ENCODE results near the gene ARPIN.
"Not testable (repeated sequence)": the region's sequence is repeated elsewhere in the genome, so short reads cannot be mapped to it uniquely, and the experiment has no call there.

Gene ARPIN

DNA sequence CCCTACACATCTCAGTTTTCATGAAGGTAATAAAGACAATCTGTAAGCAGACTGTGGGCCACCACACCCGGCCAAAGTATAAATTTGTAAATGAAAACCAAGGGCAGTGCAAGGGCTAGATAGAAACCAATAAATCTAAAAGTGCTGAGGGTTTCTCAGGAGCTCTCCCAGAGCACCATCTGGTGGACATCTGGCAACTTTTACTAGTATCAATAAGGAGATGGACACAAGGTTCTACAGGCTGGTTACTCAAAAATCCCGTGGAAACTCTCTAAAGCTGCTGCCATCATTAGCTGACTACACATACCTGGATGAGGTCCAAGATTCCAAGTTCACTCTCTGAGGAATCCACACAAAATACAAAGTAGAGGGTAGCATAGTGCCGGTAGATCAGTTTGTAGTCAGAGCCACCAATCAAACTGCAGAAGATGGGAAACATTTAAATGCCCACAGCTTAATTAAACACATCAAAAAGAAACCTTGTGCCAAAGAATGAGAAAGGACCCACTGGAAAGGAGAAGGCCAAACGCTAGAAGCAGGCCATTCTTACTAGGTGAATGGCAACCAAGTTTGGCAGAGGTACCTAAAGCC lies 24.4 kb downstream of the ARPIN start:
- H4K20me1 ChIP-seq: peaks cover 0 to 4% (median 0%) of the 10 kb centered on the region in 11 experiments; a peak in 2 of 22 replicates
- TF ChIP-seq Cebpa-rat (IDR thresholded peaks at IDR 0.05): no peak
- H3K4me3 ChIP-seq: no peak overlapping the region
- peaks cover 8 to 32% (median 17%) of the 10 kb centered on the region in 10 experiments; a peak in 19 of 20 replicates for H3K4me1 ChIP-seq
- H3K36me3 ChIP-seq: peaks cover 49 to 68% (median 54%) of the 10 kb centered on the region in 11 experiments
- H3K27me3 ChIP-seq: no peaks in the 10 kb centered on the region
- peak overlapping the region in 1 of 11 experiments; percentile 19; a peak in 1 of 22 replicates for H3K9ac ChIP-seq
- H3K9me3 ChIP-seq (replicated peaks in 1 of 11): no peaks in the 10 kb centered on the region
- no peak overlapping the region for H3K4me2 ChIP-seq
- no peak overlapping the region for H3K27ac ChIP-seq

DNA sequence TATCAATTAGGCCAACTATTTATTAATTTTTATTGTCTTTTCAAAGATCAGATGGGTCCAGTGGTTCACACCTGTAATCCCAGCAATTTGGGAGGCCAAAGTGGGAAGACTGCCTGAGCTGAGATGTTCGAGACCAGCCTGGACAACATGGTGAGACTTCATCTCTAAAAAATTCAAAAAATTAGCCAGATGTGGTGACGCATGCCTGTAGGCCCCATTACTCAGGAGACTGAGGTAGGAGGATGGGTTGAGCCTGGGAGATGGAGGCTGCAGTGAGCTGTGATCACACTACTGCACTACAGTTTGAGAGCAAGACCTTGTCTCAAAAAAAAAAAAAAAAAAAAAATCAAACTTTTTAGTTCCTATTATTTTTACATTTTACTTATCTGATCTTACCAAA lies 27.1 kb downstream of the ARPIN start:
- Histone ChIP-seq H4K20me1 (peaks cover 0 to 2% (median 0%) of the 10 kb centered on the region in 11 experiments; a peak in 1 of 22 replicates), H3K27me3 (no peaks in the 10 kb centered on the region), H3K4me1 (peaks cover 0 to 7% (median 0%) of the 10 kb centered on the region in 10 experiments; a peak in 6 of 20 replicates), H3K4me2 (no peak overlapping the region), H3K9me3 (replicated peaks in 1 of 11) (no peaks in the 10 kb centered on the region), H3K36me3 (peaks cover 60 to 95% (median 74%) of the 10 kb centered on the region in 11 experiments), H3K4me3 (no peak overlapping the region), H3K9ac (no peak overlapping the region), H3K27ac (no peak overlapping the region)
- no peak for TF ChIP-seq Cebpa-rat (IDR thresholded peaks at IDR 0.05)

DNA sequence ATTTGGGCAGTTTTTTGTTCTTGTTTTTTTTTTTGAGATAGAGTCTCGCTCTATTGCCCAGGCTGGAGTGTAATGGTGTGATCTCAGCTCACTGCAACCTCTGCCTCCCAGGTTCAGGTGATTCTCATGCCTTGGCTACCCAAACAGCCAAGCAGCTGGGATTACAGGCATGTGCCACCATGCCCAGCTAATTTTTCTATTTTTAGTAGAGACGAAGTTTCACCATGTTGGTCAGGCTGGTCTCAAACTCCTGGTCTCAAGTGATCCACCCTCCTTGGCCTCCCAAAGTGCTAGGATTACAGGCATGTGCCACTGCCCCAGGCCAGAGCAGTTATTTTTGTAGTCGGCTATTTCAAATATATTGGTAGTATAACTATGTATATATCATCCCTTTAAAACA lies 27.6 kb downstream of the ARPIN start:
- not testable (repeated sequence) for H3K9me3 ChIP-seq (replicated peaks in 1 of 11); H3K4me1 ChIP-seq; H3K4me3 ChIP-seq; H4K20me1 ChIP-seq; H3K27ac ChIP-seq; H3K27me3 ChIP-seq; H3K4me2 ChIP-seq; H3K9ac ChIP-seq
- H3K36me3 ChIP-seq: peaks cover 60 to 99% (median 74%) of the 10 kb centered on the region in 11 experiments

DNA sequence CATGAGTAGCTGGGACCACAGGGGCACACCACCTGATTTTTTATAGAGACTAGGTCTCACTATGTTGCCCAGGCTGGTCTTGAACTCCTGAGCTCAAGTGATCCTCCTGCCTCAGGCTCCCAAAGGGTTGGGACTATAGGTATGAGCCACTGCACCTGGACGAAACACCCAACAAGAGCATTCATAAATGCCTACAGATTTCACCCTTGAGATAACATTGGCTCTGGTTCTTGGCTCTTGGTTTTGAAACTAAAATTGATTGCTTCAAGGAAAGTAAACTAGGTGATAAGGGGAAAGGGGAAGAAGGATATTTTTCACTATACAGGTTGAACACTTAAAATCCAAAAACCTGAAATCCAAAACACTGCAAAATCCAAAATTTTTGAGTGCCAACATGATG lies 29.2 kb downstream of the ARPIN start:
- H3K9me3 ChIP-seq (replicated peaks in 1 of 11): no peaks in the 10 kb centered on the region
- no peaks in the 10 kb centered on the region for H4K20me1 ChIP-seq
- H3K36me3 ChIP-seq: peaks cover 60 to 100% (median 79%) of the 10 kb centered on the region in 11 experiments
- TF ChIP-seq Cebpa-rat (IDR thresholded peaks at IDR 0.05): no peak
- no peaks in the 10 kb centered on the region for H3K27me3 ChIP-seq
- H3K4me1 ChIP-seq: no peaks in the 10 kb centered on the region
- H3K27ac ChIP-seq: no peak overlapping the region
- no peak overlapping the region for H3K4me2 ChIP-seq
- H3K4me3 ChIP-seq: no peak overlapping the region
- H3K9ac ChIP-seq: no peak overlapping the region

DNA sequence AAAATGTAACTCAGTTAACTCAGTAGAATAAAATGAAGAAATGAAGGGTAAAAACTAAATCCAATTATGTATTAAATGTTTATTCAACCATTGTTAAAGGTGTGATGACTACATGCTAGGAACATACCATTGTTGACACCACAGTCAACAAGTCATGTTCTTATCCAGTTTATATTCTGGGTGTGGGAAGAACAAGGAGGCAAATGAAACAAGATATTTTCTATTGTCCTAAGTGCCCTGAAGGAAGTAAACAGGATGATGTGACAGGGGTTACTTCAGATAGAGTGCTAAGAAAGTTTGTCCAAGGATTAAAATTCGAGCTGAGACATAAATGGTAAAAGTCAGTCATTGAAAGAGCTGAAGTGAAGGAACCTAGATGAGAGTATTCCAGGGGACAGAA lies 32.0 kb downstream of the ARPIN start:
- no peak overlapping the region for H3K27ac ChIP-seq
- H3K4me1 ChIP-seq: peaks cover 0 to 24% (median 5%) of the 10 kb centered on the region in 10 experiments; a peak in 9 of 20 replicates
- H4K20me1 ChIP-seq: 0 out of 22 replicates have a peak, but pooled peaks cover 0 to 4% (median 0%) of the 10 kb centered on the region in 11 experiments
- no peak for TF ChIP-seq Cebpa-rat (IDR thresholded peaks at IDR 0.05)
- H3K27me3 ChIP-seq: no peaks in the 10 kb centered on the region
- H3K9me3 ChIP-seq (replicated peaks in 1 of 11): no peaks in the 10 kb centered on the region
- no peak overlapping the region for H3K9ac ChIP-seq
- no peak overlapping the region for H3K4me2 ChIP-seq
- no peak overlapping the region for H3K4me3 ChIP-seq
- H3K36me3 ChIP-seq: peaks cover 38 to 98% (median 70%) of the 10 kb centered on the region in 11 experiments

DNA sequence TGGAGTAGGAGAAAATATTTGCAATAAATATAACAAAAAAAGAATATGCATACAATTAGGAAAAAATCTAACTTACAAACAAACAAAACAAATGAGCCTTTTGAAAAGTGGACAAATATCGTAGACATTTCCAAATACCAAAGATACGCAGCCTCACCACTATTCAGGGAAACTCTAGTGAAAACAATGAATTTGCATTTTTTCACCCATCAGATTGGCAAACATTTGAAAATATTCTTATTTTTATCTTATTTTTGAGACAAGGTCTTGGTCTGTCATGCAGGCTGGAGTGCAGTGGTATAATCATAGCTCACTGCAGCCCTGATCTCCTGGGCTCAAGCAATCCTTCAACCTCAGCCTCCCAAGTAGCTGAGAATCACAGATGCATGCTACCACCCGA lies 34.4 kb downstream of the ARPIN start:
- Histone ChIP-seq H3K27me3 (no peaks in the 10 kb centered on the region), H3K4me2 (no peak overlapping the region), H4K20me1 (0 out of 22 replicates have a peak, but pooled peaks cover 0 to 4% (median 0%) of the 10 kb centered on the region in 11 experiments), H3K9me3 (replicated peaks in 1 of 11) (no peaks in the 10 kb centered on the region), H3K27ac (no peak overlapping the region), H3K4me1 (peaks cover 0 to 31% (median 5%) of the 10 kb centered on the region in 10 experiments; a peak in 10 of 20 replicates), H3K4me3 (no peak overlapping the region), H3K9ac (no peak overlapping the region), H3K36me3 (peaks cover 20 to 90% (median 53%) of the 10 kb centered on the region in 11 experiments; a peak in 21 of 22 replicates)
- TF ChIP-seq Cebpa-rat (IDR thresholded peaks at IDR 0.05): no peak

DNA sequence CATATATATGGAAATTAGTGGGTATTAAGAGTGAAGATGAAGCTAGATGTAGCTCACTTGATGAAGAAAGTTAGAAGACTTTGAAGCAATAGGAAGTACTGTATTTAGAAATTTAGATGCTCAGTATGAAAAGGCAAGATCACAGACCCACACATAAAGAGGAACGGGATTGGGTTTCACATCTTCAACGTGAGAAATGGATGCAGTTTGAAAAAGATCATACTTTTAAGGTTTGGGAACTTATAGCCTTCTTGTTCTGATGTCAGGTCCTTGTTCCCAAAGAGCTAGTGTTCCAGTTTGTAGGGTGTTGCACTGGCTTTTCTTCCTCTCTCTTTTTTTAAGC lies 35.7 kb downstream of the ARPIN start:
- Histone ChIP-seq H3K4me3 (no peak overlapping the region), H3K36me3 (peaks cover 12 to 78% (median 45%) of the 10 kb centered on the region in 11 experiments; a peak in 21 of 22 replicates), H3K4me1 (peaks cover 0 to 31% (median 5%) of the 10 kb centered on the region in 10 experiments; a peak in 10 of 20 replicates), H3K27me3 (no peaks in the 10 kb centered on the region), H3K27ac (peak overlapping the region in 1 of 11 experiments; percentile 40; a peak in 1 of 22 replicates), H3K9me3 (replicated peaks in 1 of 11) (no peaks in the 10 kb centered on the region), H3K4me2 (peak overlapping the region in 3 of 11 experiments; percentile 33 to 62 (median 51); a peak in 6 of 22 replicates), H3K9ac (0 out of 22 replicates have a peak overlapping the region, but pooled peaks of 1 of the 11 experiments have one; percentile 7), H4K20me1 (0 out of 22 replicates have a peak, but pooled peaks cover 0 to 4% (median 0%) of the 10 kb centered on the region in 11 experiments)
- no peak for TF ChIP-seq Cebpa-rat (IDR thresholded peaks at IDR 0.05)

DNA sequence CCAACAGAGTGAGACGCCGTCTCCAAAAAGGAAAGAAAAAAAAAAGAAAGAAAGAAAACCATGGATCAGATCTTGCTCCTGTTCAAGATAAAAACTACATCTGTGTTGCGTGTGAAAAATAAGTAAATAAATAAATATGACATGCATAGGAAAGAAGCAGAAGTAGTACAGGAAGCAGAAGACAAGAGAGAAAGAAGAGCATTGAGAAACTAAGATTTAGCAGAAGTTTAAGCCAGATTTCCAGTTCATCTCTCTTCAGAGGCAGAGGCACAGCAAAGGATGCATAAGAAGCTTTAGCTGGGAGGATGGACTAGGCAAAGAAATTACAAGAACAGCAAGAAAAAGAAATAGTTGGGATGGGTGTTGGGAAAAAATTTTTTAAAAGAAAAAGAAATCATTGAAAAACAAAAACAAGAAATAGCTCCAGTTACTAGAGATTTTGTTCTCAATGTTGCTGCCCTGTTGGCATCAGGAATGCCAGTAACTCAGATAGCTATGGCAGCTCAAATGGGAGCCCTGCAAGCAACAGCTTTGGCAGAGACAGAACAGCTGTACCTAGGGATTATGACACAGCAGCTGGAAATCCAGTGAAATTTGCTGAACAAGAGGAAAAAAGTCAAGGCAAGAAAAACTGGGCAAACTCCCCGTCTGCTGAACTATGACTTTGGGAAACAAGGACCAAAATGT lies 36.2 kb downstream of the ARPIN start:
- no peaks in the 10 kb centered on the region for H3K27me3 ChIP-seq
- no peak for TF ChIP-seq Cebpa-rat (IDR thresholded peaks at IDR 0.05)
- H3K4me2 ChIP-seq: peak overlapping the region in 3 of 11 experiments; percentile 33 to 62 (median 51); a peak in 6 of 22 replicates

DNA sequence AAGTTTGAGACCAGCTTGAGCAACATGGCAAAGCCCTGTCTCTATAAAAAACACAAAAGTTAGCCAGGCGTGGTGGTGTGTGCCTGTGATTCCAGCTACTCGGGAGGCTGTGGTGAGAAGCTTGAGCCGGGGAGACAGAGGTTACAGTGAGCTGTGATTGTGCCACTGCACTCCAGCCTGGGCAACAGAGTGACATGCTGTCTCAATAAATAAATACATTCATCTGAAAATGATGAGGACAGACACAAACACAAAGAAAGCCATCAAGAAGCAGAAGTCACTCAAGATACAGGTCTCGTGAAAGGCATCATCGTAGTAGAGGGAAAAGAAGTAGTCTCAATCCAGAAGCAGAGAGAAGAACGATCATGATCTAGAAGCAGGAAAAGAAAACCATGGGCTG lies 37.0 kb downstream of the ARPIN start:
- 0 out of 22 replicates have a peak overlapping the region, but pooled peaks of 1 of the 11 experiments have one; percentile 4 for H3K9ac ChIP-seq
- no peaks in the 10 kb centered on the region for H3K9me3 ChIP-seq (replicated peaks in 1 of 11)
- H3K27me3 ChIP-seq: no peaks in the 10 kb centered on the region
- no peak overlapping the region for H3K4me3 ChIP-seq
- H3K4me2 ChIP-seq: peak overlapping the region in 3 of 11 experiments; percentile 33 to 62 (median 51); a peak in 4 of 22 replicates
- peaks cover 12 to 78% (median 52%) of the 10 kb centered on the region in 11 experiments; a peak in 20 of 22 replicates for H3K36me3 ChIP-seq
- TF ChIP-seq Cebpa-rat (IDR thresholded peaks at IDR 0.05): no peak
- H3K4me1 ChIP-seq: peaks cover 0 to 31% (median 5%) of the 10 kb centered on the region in 10 experiments; a peak in 10 of 20 replicates
- H3K27ac ChIP-seq: peak overlapping the region in 2 of 11 experiments; percentile 19 to 21; a peak in 1 of 22 replicates
- 0 out of 22 replicates have a peak, but pooled peaks cover 0 to 4% (median 0%) of the 10 kb centered on the region in 11 experiments for H4K20me1 ChIP-seq

More for the DNA sequence above, 36.2 kb downstream of the ARPIN start:
- H3K9ac ChIP-seq: 0 out of 22 replicates have a peak overlapping the region, but pooled peaks of 1 of the 11 experiments have one; percentile 7
- no peak overlapping the region for H3K4me3 ChIP-seq
- 0 out of 22 replicates have a peak, but pooled peaks cover 0 to 4% (median 0%) of the 10 kb centered on the region in 11 experiments for H4K20me1 ChIP-seq
- H3K9me3 ChIP-seq (replicated peaks in 1 of 11): no peaks in the 10 kb centered on the region
- H3K4me1 ChIP-seq: peaks cover 0 to 31% (median 5%) of the 10 kb centered on the region in 10 experiments; a peak in 10 of 20 replicates
- peak overlapping the region in 4 of 11 experiments; percentile 19 to 40 (median 20); a peak in 1 of 22 replicates for H3K27ac ChIP-seq
- peaks cover 12 to 78% (median 48%) of the 10 kb centered on the region in 11 experiments; a peak in 21 of 22 replicates for H3K36me3 ChIP-seq

Data from BLaER1 treated with 17β-estradiol and CSF1 and Interleukin-3, amounts not matched to agents 10 nM and 100 nM (cell line).